Endothelial cell of umbilical vein (primary cell): Measurements from ENCODE around the gene DGKI. TPM values are rescaled to one million over a fixed set of nuclear protein-coding genes. Genes with fewer than 3 reads are reported as not detected.

Experiments used
- BruUV-seq: library from RNA; stranded (reverse); fragments of 400-500 nt; replicated peaks from 2 replicates; lab custom pipeline; 2021; lab: Mats Ljungman, UMichigan
- CTCF ChIA-PET: fragments of 300-600, 350-600 bp; sonication (Branson Sonifier 250); formaldehyde crosslinking; loops from one replicate; lab custom pipeline; 2021; ENCODE audit warnings: antibody characterized with exemption, inconsistent platforms; lab: Charles Lee
- POLR2A ChIA-PET: fragments of 300-600, 350-600 bp; sonication (Branson Sonifier 250); formaldehyde crosslinking; loops from one replicate; lab custom pipeline; 2021; ENCODE audit warnings: antibody characterized with exemption, inconsistent platforms; lab: Charles Lee
- DNase-seq: peaks from one replicate; pipeline ENCODE4 v3.0.0-alpha.2; 2011; ENCODE audit warnings: low read depth, low spot score
- FAIRE-seq: peaks from 2 replicates; lab custom pipeline; 2011; peaks lifted over from hg19 to GRCh38; lab: Jason Lieb, UNC
- H2AFZ ChIP-seq: 2 replicates; pipeline ENCODE4 v1.6.0; 2012; ENCODE audit warnings: low read depth, low read length, control low read depth, inconsistent platforms
- H3K27ac ChIP-seq: 2 replicates; pipeline ENCODE4 v1.5.1; 2011; ENCODE audit warnings: low read depth, mild to moderate bottlenecking, control low read depth, low read length, moderate library complexity; ENCODE audit not compliant: insufficient read depth
- H3K27me3 ChIP-seq, 2 experiments: 2 replicates each; pipeline versions ENCODE4 v1.6.0 to v1.6.1; 2011; ENCODE audit warnings: low read length in 2 of 2, mixed read lengths in 1 of 2; ENCODE audit not compliant: control insufficient read depth in 2 of 2, insufficient read depth in 2 of 2
- H3K36me3 ChIP-seq, 2 experiments: 2 replicates in 1 of 2; 3 replicates in 1 of 2; pipeline ENCODE4 v1.5.1; 2011; ENCODE audit warnings: low read length in 2 of 2, mild to moderate bottlenecking in 1 of 2, moderate library complexity in 1 of 2; ENCODE audit not compliant: control insufficient read depth in 2 of 2, insufficient read depth in 2 of 2; ENCODE audit errors: extremely low read depth in 1 of 2
- H3K4me1 ChIP-seq: 3 replicates; pipeline ENCODE4 v1.5.1; 2011; ENCODE audit warnings: mild to moderate bottlenecking, low read length; ENCODE audit not compliant: control insufficient read depth, insufficient read depth; ENCODE audit errors: extremely low read depth
- H3K4me2 ChIP-seq: 2 replicates; pipeline ENCODE4 v1.6.1; 2011; ENCODE audit warnings: low read length, control low read depth, mixed read lengths; ENCODE audit not compliant: insufficient read depth
- H3K4me3 ChIP-seq, 3 experiments: fragments of 200-600 bp in 1 of 3; sonication (generic), shearing (Covaris generic) in 1 of 3; replicated peaks in 1 of 3; 2 replicates each; pipeline ENCODE4 v1.5.1; 2011 to 2016; ENCODE audit warnings: control low read depth in 3 of 3, low read length in 3 of 3, mild to moderate bottlenecking in 2 of 3, inconsistent platforms in 1 of 3, low read depth in 1 of 3, moderate library complexity in 1 of 3; ENCODE audit not compliant: insufficient read depth in 1 of 3
- H3K79me2 ChIP-seq: 2 replicates; pipeline ENCODE4 v1.6.0; 2012; ENCODE audit warnings: low read length, inconsistent platforms; ENCODE audit not compliant: control insufficient read depth, insufficient read depth
- H3K9ac ChIP-seq: replicated peaks from 2 replicates; pipeline ENCODE3; 2011; ENCODE audit warnings: low read length, control low read depth; ENCODE audit not compliant: insufficient read depth; ENCODE audit errors: extremely low read depth
- H3K9me1 ChIP-seq: replicated peaks from 3 replicates; pipeline ENCODE4 v1.6.0; 2011; ENCODE audit warnings: mild to moderate bottlenecking, low read length; ENCODE audit not compliant: control insufficient read depth, insufficient read depth; ENCODE audit errors: extremely low read depth
- H3K9me3 ChIP-seq: replicated peaks from 2 replicates; pipeline ENCODE4 v1.5.1; 2012; ENCODE audit warnings: low read length, inconsistent platforms; ENCODE audit not compliant: control insufficient read depth, insufficient read depth
- H4K20me1 ChIP-seq: replicated peaks from 2 replicates; pipeline ENCODE3; 2011; ENCODE audit warnings: mild to moderate bottlenecking, low read length; ENCODE audit not compliant: control insufficient read depth, insufficient read depth; ENCODE audit errors: extremely low read depth
- CTCF ChIP-seq, 2 donors: IDR thresholded peaks; 1 replicate in 1 of 2; 2 replicates in 1 of 2; pipeline ENCODE4 v1.5.1; 2011; ENCODE audit warnings: low read length in 2 of 2, mild to moderate bottlenecking in 2 of 2, moderate library complexity in 2 of 2, control low read depth in 1 of 2, inconsistent platforms in 1 of 2, low read depth in 1 of 2; ENCODE audit not compliant: insufficient read depth in 1 of 2; ENCODE audit errors: extremely low read depth in 1 of 2
- EZH2 ChIP-seq: IDR thresholded peaks from 2 replicates; pipeline ENCODE4 v1.6.1; 2012; ENCODE audit warnings: borderline replicate concordance, low read depth, mild to moderate bottlenecking, moderate library complexity, low read length, inconsistent platforms; ENCODE audit not compliant: severe bottlenecking
- FOS ChIP-seq: IDR thresholded peaks from 2 replicates; pipeline ENCODE4 v1.6.1; 2011; ENCODE audit warnings: mild to moderate bottlenecking, low read length, moderate library complexity, borderline replicate concordance; ENCODE audit not compliant: insufficient read depth
- JUN ChIP-seq: IDR thresholded peaks from 2 replicates; pipeline ENCODE4 v1.6.1; 2011; ENCODE audit warnings: borderline replicate concordance, low read depth; ENCODE audit not compliant: insufficient read length, insufficient read depth
- MYC ChIP-seq: IDR thresholded peaks from one replicate; pipeline ENCODE4 v1.6.1; 2011; ENCODE audit warnings: mild to moderate bottlenecking, low read depth, low read length
- POLR2A ChIP-seq: IDR thresholded peaks from 2 replicates; pipeline ENCODE4 v1.6.1; 2012; ENCODE audit warnings: low read depth, mild to moderate bottlenecking, control low read depth, low read length
- POLR2AphosphoS5 ChIP-seq: IDR thresholded peaks from 2 replicates; pipeline ENCODE4 v1.6.1; 2012; ENCODE audit warnings: low read depth, mild to moderate bottlenecking, control low read depth, low read length, moderate library complexity; ENCODE audit not compliant: insufficient read depth
- dilution Hi-C: fragments of 300-500 bp; cut with MboI; formaldehyde crosslinking; loops from one replicate; pipeline ENCODE4 v1.15.0; 2019; ENCODE audit warnings: low sequenced_read_pairs; ENCODE audit not compliant: extremely low pct_ligation_motif_present
- intact Hi-C: fragments of 100-400 bp; cut with micrococcal nuclease; formaldehyde crosslinking; loops from one replicate; pipeline ENCODE4 v1.10.0; 2022
- polyA plus RNA-seq, 4 experiments: library from polyadenylated mRNA; depleted of rRNA in 3 of 4; stranded (reverse) in 3 of 4; unstranded in 1 of 4; fragments of >200 nt; gene quantifications; 2 replicates each; pipeline versions ENCODE4 v1.2.1 to v1.2.3, GENCODE V29; 2011 to 2012; ENCODE audit warnings: missing spikeins in 1 of 4
- total RNA-seq: library from RNA; stranded (reverse); gene quantifications from 2 replicates; pipeline ENCODE4 v1.2.3, GENCODE V29; 2021
- TF ChIP-seq, protein P1 (sequence below): IDR thresholded peaks from 2 replicates; pipeline ENCODE4 v1.6.1; 2011; ENCODE audit not compliant: insufficient read depth, insufficient read length

The DGKI gene
- total and polyA plus RNA-seq, 2 donors (not counting 3 experiments of a cell fraction or from before 2014, with no cell fraction given): 0.11 to 0.51 TPM

DNA sequence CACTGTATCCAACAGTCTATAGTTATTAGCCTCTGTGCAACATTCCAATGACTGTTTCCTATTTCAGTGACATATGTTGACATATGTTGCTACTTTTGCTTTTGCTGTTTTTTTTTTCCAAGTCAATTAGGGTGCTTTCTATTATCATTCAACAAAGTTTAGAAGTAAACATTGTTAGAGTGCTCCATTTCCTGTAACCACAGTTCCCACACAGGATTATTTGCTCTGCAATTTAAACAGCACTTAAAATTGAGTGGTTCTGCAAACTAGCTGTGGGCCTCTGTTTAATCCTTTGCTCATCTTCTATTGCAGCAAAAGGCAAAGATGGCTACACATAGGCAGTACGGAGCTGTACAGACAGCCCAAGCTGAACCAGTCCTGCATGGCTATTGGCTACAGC lies 456.7 kb downstream of the DGKI start:
- DNase-seq (no peak), FAIRE-seq (no peak)
- Histone ChIP-seq H3K9me1 (no peaks in the 10 kb centered on the region), H3K9ac (no peak overlapping the region), H3K27me3 (no peaks in the 10 kb centered on the region), H4K20me1 (no peaks in the 10 kb centered on the region), H3K27ac (no peak overlapping the region), H3K36me3 (no peaks in the 10 kb centered on the region), H3K4me1 (no peaks in the 10 kb centered on the region), H3K4me3 (no peak overlapping the region), H3K79me2 (no peaks in the 10 kb centered on the region), H3K4me2 (no peak overlapping the region), H3K9me3 (no peaks in the 10 kb centered on the region), H2AFZ (no peak overlapping the region)
- dilution Hi-C loops (no loop called here), intact Hi-C loops (no loop called here)
- POLR2A ChIA-PET: no interaction called here
- CTCF ChIA-PET: no interaction called here
- TF ChIP-seq MYC (no peak), POLR2AphosphoS5 (no peak), EZH2 (no peak), CTCF (IDR thresholded peaks at IDR 0.05; ENCODE audit: extremely low read depth in 1 of 2, insufficient read depth in 1 of 2, low read depth in 1 of 2, low read length in 2 of 2) (no peak), POLR2A (no peak)
- BruUV-seq: no TSS peak

- no peak for FAIRE-seq
- no peaks in the 10 kb centered on the region for H3K36me3 ChIP-seq
- intact Hi-C loops (loop anchor here (10.0 kb wide), 1 partner anchor 206 kb away; no protein-coding TSS in a partner anchor), dilution Hi-C loops (no loop called here)
- H3K27ac ChIP-seq: no peak overlapping the region
- H3K4me3 ChIP-seq: no peak overlapping the region
- no peak overlapping the region for H3K9ac ChIP-seq
- no peaks in the 10 kb centered on the region for H3K9me3 ChIP-seq
- no peak for TF ChIP-seq POLR2A
- TF ChIP-seq EZH2: no peak
- no peak for TF ChIP-seq MYC
- TF ChIP-seq, protein P1, sequence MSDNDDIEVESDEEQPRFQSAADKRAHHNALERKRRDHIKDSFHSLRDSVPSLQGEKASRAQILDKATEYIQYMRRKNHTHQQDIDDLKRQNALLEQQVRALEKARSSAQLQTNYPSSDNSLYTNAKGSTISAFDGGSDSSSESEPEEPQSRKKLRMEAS: no peak
- no peak for TF ChIP-seq FOS
- TF ChIP-seq CTCF (IDR thresholded peaks at IDR 0.05; ENCODE audit: extremely low read depth in 1 of 2, insufficient read depth in 1 of 2, low read depth in 1 of 2, low read length in 2 of 2): no peak
- TF ChIP-seq POLR2AphosphoS5: no peak
- TF ChIP-seq JUN: no peak
- no TSS peak for BruUV-seq
- no peaks in the 10 kb centered on the region for H3K9me1 ChIP-seq
- H3K27me3 ChIP-seq: no peaks in the 10 kb centered on the region
- no peak overlapping the region for H3K4me2 ChIP-seq
- no peak for DNase-seq
- H2AFZ ChIP-seq: no peak overlapping the region
- ChIA-PET POLR2A (no interaction called here), CTCF (interaction anchor here (1.1 kb wide), 1 partner anchor 10 kb away, joined by 3 read pairs; no protein-coding TSS in a partner anchor)
- no peaks in the 10 kb centered on the region for H3K79me2 ChIP-seq
- no peaks in the 10 kb centered on the region for H4K20me1 ChIP-seq
- no peaks in the 10 kb centered on the region for H3K4me1 ChIP-seq
Measured at GRCh38 chr7:137388916-137389315, 457.9 kb downstream of the DGKI start.
